ENCODE data around the gene STX3.

The STX3 gene

DNA sequence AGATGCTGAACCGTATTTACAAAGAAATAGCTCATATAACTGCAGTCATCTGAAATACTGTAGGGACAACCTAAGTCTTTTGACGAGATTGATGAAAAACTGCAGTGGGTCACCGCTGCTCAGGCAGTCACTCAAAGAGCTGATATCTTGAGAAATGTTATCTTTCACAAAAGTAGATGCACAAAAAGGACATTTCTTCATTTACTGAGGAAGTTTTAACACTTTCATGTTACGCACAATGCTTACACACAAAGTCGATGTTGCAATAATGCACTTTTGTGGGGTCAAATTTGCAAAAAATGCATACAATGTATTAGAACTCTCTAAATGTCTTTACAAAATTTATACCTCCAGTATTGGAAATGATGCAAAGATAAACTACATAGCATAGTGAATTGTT is 25.3 kb upstream of the STX3 start:
- DNase-seq (ENCODE audit: low spot score), result no peak
- TF ChIP-seq, protein P1, sequence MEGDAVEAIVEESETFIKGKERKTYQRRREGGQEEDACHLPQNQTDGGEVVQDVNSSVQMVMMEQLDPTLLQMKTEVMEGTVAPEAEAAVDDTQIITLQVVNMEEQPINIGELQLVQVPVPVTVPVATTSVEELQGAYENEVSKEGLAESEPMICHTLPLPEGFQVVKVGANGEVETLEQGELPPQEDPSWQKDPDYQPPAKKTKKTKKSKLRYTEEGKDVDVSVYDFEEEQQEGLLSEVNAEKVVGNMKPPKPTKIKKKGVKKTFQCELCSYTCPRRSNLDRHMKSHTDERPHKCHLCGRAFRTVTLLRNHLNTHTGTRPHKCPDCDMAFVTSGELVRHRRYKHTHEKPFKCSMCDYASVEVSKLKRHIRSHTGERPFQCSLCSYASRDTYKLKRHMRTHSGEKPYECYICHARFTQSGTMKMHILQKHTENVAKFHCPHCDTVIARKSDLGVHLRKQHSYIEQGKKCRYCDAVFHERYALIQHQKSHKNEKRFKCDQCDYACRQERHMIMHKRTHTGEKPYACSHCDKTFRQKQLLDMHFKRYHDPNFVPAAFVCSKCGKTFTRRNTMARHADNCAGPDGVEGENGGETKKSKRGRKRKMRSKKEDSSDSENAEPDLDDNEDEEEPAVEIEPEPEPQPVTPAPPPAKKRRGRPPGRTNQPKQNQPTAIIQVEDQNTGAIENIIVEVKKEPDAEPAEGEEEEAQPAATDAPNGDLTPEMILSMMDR (IDR thresholded peaks at IDR 0.05; ENCODE audit: extremely low read depth, insufficient read depth, missing control alignments), result no peak
- in situ Hi-C loops (cut with MboI; ENCODE audit: low pct_unique_long_range_greater_than_20kb, low sequenced_read_pairs, unreplicated experiment), result no loop called here

DNA sequence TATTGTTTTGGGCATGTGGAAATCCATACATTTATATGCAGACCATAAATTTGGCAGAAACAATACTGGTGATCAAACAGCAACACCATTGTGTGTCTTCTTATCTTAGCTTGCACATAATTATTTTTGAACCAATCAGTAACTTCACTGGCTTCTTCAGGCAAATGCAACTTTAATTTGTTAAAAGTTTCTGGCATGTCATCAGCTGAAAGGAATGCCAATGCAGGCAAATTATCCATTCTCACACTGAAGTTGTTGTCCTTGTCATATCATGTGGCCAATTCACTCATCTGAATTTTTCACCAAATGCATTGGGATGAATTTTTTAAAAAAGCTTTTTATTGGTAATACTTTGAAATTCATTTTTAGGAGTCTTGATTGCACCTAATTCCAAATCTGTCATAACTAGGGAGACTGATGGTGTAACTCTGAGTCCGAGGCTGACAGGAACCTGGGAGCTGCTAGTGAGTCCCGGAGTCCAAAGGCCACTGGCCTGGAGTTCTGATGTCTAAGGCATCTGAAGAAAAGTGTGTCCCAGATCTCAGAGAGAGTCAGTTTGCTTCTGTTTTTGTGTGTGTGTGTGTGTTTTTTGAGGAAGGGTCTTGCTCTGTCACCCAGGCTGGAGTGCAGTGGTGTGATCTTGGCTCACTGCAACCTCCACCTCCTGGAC is 24.1 kb upstream of the STX3 start:
- TF ChIP-seq, protein P1 (IDR thresholded peaks at IDR 0.05; ENCODE audit: extremely low read depth, insufficient read depth, missing control alignments), result no peak
- no peak for DNase-seq (ENCODE audit: low spot score)
- in situ Hi-C loops (cut with MboI; ENCODE audit: low pct_unique_long_range_greater_than_20kb, low sequenced_read_pairs, unreplicated experiment), result no loop called here

DNA sequence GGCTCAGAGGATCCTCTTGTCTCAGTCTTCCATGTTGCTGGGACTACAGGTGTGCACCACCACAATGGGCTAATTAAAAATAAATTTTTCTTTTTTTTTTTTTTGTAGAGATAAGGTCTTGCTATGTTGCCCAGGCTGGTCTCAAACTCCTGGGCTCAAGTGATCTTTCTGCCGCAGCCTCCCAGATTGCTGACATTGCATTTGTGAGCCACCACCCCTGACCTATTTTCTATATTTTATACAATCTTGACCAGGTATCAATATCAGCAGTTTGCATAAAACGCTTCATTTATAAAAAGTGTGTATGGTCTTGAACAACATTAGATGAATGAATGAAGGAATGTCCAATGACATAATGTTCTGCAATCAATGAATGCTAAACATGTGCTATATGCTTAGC is 9.1 kb upstream of the STX3 start:
- no peak for DNase-seq (ENCODE audit: low spot score)
- in situ Hi-C loops (cut with MboI; ENCODE audit: low pct_unique_long_range_greater_than_20kb, low sequenced_read_pairs, unreplicated experiment), result no loop called here
- TF ChIP-seq, protein P1 (IDR thresholded peaks at IDR 0.05; ENCODE audit: extremely low read depth, insufficient read depth, missing control alignments), result no peak

DNA sequence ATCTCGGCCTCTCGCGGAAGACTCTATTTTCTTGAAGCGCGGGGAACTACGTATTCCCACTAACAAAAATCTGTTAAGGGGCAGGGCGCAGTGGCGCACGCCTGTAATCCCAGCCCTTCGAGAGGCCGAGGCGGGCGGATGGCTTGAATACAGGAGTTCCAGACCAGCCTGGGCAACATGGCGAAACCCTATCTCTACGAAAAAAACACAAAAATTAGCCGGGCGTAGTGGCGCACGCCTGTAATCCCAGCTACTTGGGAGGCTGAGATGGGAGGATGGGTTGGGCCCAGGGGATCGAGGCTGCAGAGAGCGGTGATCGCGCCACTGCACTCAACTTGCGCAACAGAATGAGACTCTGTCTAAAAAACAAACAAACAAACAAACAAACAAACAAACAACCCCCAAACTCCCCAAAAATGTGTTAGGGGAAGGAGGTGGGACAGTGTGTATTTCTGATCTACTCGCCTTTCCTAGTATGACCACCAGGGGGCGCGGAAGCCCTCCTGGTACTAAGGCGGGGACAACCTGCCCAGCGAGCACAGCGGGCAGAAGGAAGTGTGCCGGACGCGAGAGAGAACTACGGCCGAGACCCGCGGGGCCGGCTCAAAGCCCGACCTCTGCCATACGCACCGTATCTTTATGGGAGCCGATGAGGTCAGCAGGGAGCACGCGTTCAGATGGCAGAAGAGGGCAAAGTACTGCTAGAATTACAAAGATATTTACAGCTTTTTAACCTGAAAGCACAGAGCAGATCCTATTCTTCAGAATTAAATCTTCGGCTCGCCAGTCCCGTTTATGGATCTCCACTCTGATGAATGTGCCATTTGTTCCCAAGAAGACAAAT is 1.3 kb upstream of the STX3 start:
- DNase-seq (ENCODE audit: low spot score), result peak; percentile 92
- TF ChIP-seq, protein P1 (IDR thresholded peaks at IDR 0.05; ENCODE audit: extremely low read depth, insufficient read depth, missing control alignments), result peak; percentile 84
- in situ Hi-C loops (cut with MboI; ENCODE audit: low pct_unique_long_range_greater_than_20kb, low sequenced_read_pairs, unreplicated experiment), result loop anchor here (10.0 kb wide), 1 partner anchor 51 kb away; no protein-coding TSS in a partner anchor

DNA sequence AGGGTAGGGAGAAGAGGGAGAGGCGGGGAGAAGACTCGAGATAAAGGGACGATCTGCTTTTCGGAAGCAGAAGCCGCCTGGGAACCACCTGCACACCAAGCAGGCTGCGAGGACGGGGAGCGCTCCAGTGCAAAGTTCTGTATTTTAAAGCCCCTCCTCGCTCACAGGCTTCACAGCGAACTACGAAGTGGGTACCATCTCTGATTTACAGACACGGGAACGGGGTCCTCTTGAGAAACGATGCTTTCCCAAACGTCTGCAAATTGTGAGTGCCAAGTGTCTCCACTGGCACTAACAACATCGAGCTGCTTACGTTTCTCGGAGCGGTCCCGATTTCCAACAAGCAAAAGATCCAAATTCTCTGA is 700 bp upstream of the STX3 start:
- DNase-seq (ENCODE audit: low spot score), result peak; percentile 58
- in situ Hi-C loops (cut with MboI; ENCODE audit: low pct_unique_long_range_greater_than_20kb, low sequenced_read_pairs, unreplicated experiment), result loop anchor here (10.0 kb wide), 1 partner anchor 50 kb away; no protein-coding TSS in a partner anchor
- TF ChIP-seq, protein P1 (IDR thresholded peaks at IDR 0.05; ENCODE audit: extremely low read depth, insufficient read depth, missing control alignments), result no peak

DNA sequence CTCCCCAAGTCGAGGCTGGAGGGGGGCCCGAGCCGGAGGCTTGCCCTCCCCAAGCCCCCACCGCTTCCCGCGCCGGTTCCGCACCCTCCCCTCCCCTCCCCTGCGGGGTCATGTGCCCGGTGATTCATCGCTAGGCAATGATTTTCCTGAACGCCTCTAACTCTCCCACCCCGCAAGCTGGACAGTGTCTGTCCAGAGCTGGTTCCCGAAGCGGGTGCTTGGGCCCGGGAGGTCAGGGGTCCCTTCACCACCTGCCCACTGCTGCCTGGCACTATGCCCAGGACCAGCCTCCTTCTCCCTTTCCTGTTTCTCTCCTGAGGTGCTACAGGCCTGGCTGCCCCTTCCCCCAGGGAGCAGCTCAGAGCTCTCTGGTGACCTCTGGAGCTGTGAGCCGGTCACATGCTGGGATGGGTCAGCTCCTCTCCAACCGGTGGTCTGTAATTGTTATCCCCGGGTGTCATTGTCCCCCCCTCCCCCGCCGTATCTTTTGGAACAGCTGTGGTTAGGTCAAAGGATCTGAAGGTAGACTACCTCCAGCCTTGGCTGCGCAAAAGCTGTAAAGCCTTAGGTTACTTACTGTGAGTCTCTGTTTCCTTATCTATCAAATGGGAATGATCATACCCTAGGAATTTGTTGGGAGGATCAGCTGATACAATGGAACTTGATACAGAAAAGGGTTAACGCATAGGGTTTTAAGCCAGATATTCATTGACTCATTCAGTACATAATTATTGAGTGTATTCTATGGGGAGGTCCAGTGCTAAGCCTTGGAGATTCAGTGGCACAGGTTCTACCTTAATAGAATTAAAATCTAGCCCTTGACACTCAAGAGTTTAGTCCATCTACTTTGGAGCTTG is 753 bp downstream of the STX3 start:
- TF ChIP-seq, protein P1 (IDR thresholded peaks at IDR 0.05; ENCODE audit: extremely low read depth, insufficient read depth, missing control alignments), result no peak
- DNase-seq (ENCODE audit: low spot score), result peak; percentile 35
- in situ Hi-C loops (cut with MboI; ENCODE audit: low pct_unique_long_range_greater_than_20kb, low sequenced_read_pairs, unreplicated experiment), result loop anchor here (10.0 kb wide), 1 partner anchor 49 kb away; no protein-coding TSS in a partner anchor

All from GM13977 (cell line).